Measurements from ENCODE around the gene AKAP6.
"Not testable (repeated sequence)": the region's sequence is repeated elsewhere in the genome, so short reads cannot be mapped to it uniquely, and the experiment has no call there.

The AKAP6 gene

GRCh38 chr14:32363761-32364160, 34.7 kb downstream of the AKAP6 start:
- in situ Hi-C loops (cut with MboI; ENCODE audit: low pct_unique_long_range_greater_than_20kb, low sequenced_read_pairs) = no loop called here
- no peak for DNase-seq

GRCh38 chr14:32364941-32365340, 35.8 kb downstream of the AKAP6 start:
- in situ Hi-C loops (cut with MboI; ENCODE audit: low pct_unique_long_range_greater_than_20kb, low sequenced_read_pairs) = no loop called here

GRCh38 chr14:32366256-32366879, 37.3 kb downstream of the AKAP6 start:
- in situ Hi-C loops (cut with MboI; ENCODE audit: low pct_unique_long_range_greater_than_20kb, low sequenced_read_pairs) = no loop called here

More at GRCh38 chr14:32364941-32365340, 35.8 kb downstream of the AKAP6 start:
- DNase-seq = no peak

GRCh38 chr14:32366986-32367385, 37.9 kb downstream of the AKAP6 start:
- DNase-seq = no peak
- in situ Hi-C loops (cut with MboI; ENCODE audit: low pct_unique_long_range_greater_than_20kb, low sequenced_read_pairs) = no loop called here

More at GRCh38 chr14:32366256-32366879, 37.3 kb downstream of the AKAP6 start:
- DNase-seq = no peak

GRCh38 chr14:32367516-32367915, 38.4 kb downstream of the AKAP6 start:
- DNase-seq = no peak
- in situ Hi-C loops (cut with MboI; ENCODE audit: low pct_unique_long_range_greater_than_20kb, low sequenced_read_pairs) = no loop called here

- no peak for DNase-seq
- in situ Hi-C loops (cut with MboI; ENCODE audit: low pct_unique_long_range_greater_than_20kb, low sequenced_read_pairs) = no loop called here
Measured at GRCh38 chr14:32368107-32368506, 39.0 kb downstream of the AKAP6 start.

- in situ Hi-C loops (cut with MboI; ENCODE audit: low pct_unique_long_range_greater_than_20kb, low sequenced_read_pairs) = no loop called here
- no peak for DNase-seq
Measured at GRCh38 chr14:32370714-32371113, 41.6 kb downstream of the AKAP6 start.

GRCh38 chr14:32372154-32372553, 43.1 kb downstream of the AKAP6 start:
- DNase-seq = no peak
- in situ Hi-C loops (cut with MboI; ENCODE audit: low pct_unique_long_range_greater_than_20kb, low sequenced_read_pairs) = no loop called here

GRCh38 chr14:32373174-32373573, 44.1 kb downstream of the AKAP6 start:
- DNase-seq; in situ Hi-C loops (cut with MboI; ENCODE audit: low pct_unique_long_range_greater_than_20kb, low sequenced_read_pairs): not testable (repeated sequence)

- in situ Hi-C loops (cut with MboI; ENCODE audit: low pct_unique_long_range_greater_than_20kb, low sequenced_read_pairs) = no loop called here
- no peak for DNase-seq
Measured at GRCh38 chr14:32374155-32374554, 45.1 kb downstream of the AKAP6 start.

GRCh38 chr14:32375663-32376062, 46.6 kb downstream of the AKAP6 start:
- in situ Hi-C loops (cut with MboI; ENCODE audit: low pct_unique_long_range_greater_than_20kb, low sequenced_read_pairs) = no loop called here

GRCh38 chr14:32377046-32377646, 48.0 kb downstream of the AKAP6 start:
- in situ Hi-C loops (cut with MboI; ENCODE audit: low pct_unique_long_range_greater_than_20kb, low sequenced_read_pairs) = no loop called here
- DNase-seq = no peak

More at GRCh38 chr14:32375663-32376062, 46.6 kb downstream of the AKAP6 start:
- DNase-seq = no peak

GRCh38 chr14:32378284-32378683, 49.2 kb downstream of the AKAP6 start:
- in situ Hi-C loops (cut with MboI; ENCODE audit: low pct_unique_long_range_greater_than_20kb, low sequenced_read_pairs) = no loop called here

GRCh38 chr14:32379447-32379846, 50.3 kb downstream of the AKAP6 start:
- DNase-seq = no peak
- in situ Hi-C loops (cut with MboI; ENCODE audit: low pct_unique_long_range_greater_than_20kb, low sequenced_read_pairs) = no loop called here

More at GRCh38 chr14:32378284-32378683, 49.2 kb downstream of the AKAP6 start:
- DNase-seq = no peak

- in situ Hi-C loops (cut with MboI; ENCODE audit: low pct_unique_long_range_greater_than_20kb, low sequenced_read_pairs) = no loop called here
Measured at GRCh38 chr14:32381869-32382268, 52.8 kb downstream of the AKAP6 start.

GRCh38 chr14:32382704-32383103, 53.6 kb downstream of the AKAP6 start:
- in situ Hi-C loops (cut with MboI; ENCODE audit: low pct_unique_long_range_greater_than_20kb, low sequenced_read_pairs) = no loop called here
- no peak for DNase-seq

More at GRCh38 chr14:32381869-32382268, 52.8 kb downstream of the AKAP6 start:
- no peak for DNase-seq

- DNase-seq = no peak
- in situ Hi-C loops (cut with MboI; ENCODE audit: low pct_unique_long_range_greater_than_20kb, low sequenced_read_pairs) = no loop called here
Measured at GRCh38 chr14:32383364-32384009, 54.4 kb downstream of the AKAP6 start.

- DNase-seq = no peak
- in situ Hi-C loops (cut with MboI; ENCODE audit: low pct_unique_long_range_greater_than_20kb, low sequenced_read_pairs) = no loop called here
Measured at GRCh38 chr14:32384464-32384863, 55.4 kb downstream of the AKAP6 start.

- DNase-seq; in situ Hi-C loops (cut with MboI; ENCODE audit: low pct_unique_long_range_greater_than_20kb, low sequenced_read_pairs): not testable (repeated sequence)
Measured at GRCh38 chr14:32387295-32387694, 58.2 kb downstream of the AKAP6 start.

- no peak for DNase-seq
- in situ Hi-C loops (cut with MboI; ENCODE audit: low pct_unique_long_range_greater_than_20kb, low sequenced_read_pairs) = no loop called here
Measured at GRCh38 chr14:32393119-32393518, 64.0 kb downstream of the AKAP6 start.

Data from KBM-7 (cell line).